Neural progenitor cell (in vitro differentiated cells): ENCODE results near the gene VASH2.

Experiments
- CTCF ChIP-seq: fragments of 200-600 bp; sonication (generic); IDR thresholded peaks from 2 replicates; pipeline ENCODE4 v1.5.1; 2017; ENCODE audit warnings: antibody characterized with exemption, mild to moderate bottlenecking
- EZH2 ChIP-seq: fragments of 200-600 bp; sonication (generic); IDR thresholded peaks from 2 replicates; pipeline ENCODE4 v1.6.1; 2017; ENCODE audit warnings: antibody characterized with exemption, mild to moderate bottlenecking, moderate library complexity

- TF ChIP-seq CTCF (no peak), EZH2 (no peak)
Measured at GRCh38 chr1:212946872-212947271, 3.5 kb upstream of the VASH2 start.
